Activated naive CD8-positive, alpha-beta T cell treated with anti-CD3 and anti-CD28 coated beads for 36 hours (primary cell): ENCODE results near the gene HNRNPC. TPM values are rescaled to one million over a fixed set of nuclear protein-coding genes. Genes with fewer than 3 reads are reported as not detected.
"Not testable (repeated sequence)": the region's sequence is repeated elsewhere in the genome, so short reads cannot be mapped to it uniquely, and the experiment has no call there.

Source experiments
- DNase-seq: peaks from one replicate; pipeline ENCODE4 v3.0.0; 2021
- H3K27ac Mint-ChIP-seq: one replicate; pipeline ENCODE4 v1.8.0; 2022; ENCODE audit warnings: mild to moderate bottlenecking, moderate library complexity, mixed read lengths
- H3K27me3 Mint-ChIP-seq: one replicate; pipeline ENCODE4 v1.8.0; 2022; ENCODE audit warnings: mild to moderate bottlenecking, mixed read lengths
- H3K36me3 Mint-ChIP-seq: one replicate; pipeline ENCODE4 v1.8.0; 2021; ENCODE audit warnings: mild to moderate bottlenecking, mixed read lengths
- H3K4me1 Mint-ChIP-seq: one replicate; pipeline ENCODE4 v1.8.0; 2021; ENCODE audit warnings: mixed read lengths
- H3K4me3 Mint-ChIP-seq: one replicate; pipeline ENCODE4 v1.8.0; 2022; ENCODE audit warnings: mild to moderate bottlenecking, moderate library complexity, mixed read lengths
- H3K9me3 Mint-ChIP-seq: one replicate; pipeline ENCODE4 v1.8.0; 2022; ENCODE audit warnings: mixed read lengths
- total RNA-seq, 2 experiments: library from RNA; stranded (reverse); gene quantifications; one replicate each; pipeline ENCODE4 v1.2.3, GENCODE V29; 2021

HNRNPC gene
- total RNA-seq, 2 experiments from 2014 or later, result 1,256 to 1,302 TPM

DNA sequence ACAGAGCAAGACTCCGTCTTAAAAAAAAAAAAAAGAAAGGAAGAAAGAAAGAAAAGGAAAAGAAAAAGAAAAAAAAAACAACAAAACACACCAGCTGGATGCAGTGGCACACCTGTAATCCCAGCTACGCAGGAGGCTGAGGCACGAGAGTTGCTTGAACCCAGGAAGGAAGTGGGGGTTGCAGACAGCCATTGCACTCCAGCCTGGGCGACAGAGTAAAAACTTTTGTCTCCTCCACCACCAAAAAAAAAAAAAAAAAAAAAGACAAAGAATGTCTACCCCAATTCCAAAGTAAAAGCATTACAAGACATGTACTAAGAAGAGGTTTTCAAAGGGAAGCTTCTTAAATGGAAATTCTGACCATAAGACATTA is 53.4 kb downstream of the HNRNPC start:
- Mint-ChIP-seq H3K4me3 (peak overlapping the region; percentile 43), H3K4me1 (peaks cover 64% of the 10 kb centered on the region), H3K27me3 (no peaks in the 10 kb centered on the region), H3K36me3 (peaks cover 70% of the 10 kb centered on the region), H3K9me3 (no peaks in the 10 kb centered on the region), H3K27ac (peak overlapping the region; percentile 83)
- no peak for DNase-seq

- H3K9me3 Mint-ChIP-seq, result no peaks in the 10 kb centered on the region
- peak overlapping the region; percentile 83 for H3K27ac Mint-ChIP-seq
- H3K4me1 Mint-ChIP-seq, result peaks cover 63% of the 10 kb centered on the region
- H3K36me3 Mint-ChIP-seq, result peaks cover 68% of the 10 kb centered on the region
- no peaks in the 10 kb centered on the region for H3K27me3 Mint-ChIP-seq
- DNase-seq, result no peak
- no peak overlapping the region for H3K4me3 Mint-ChIP-seq
These were observed 53.9 kb downstream of the HNRNPC start for GRCh38 chr14:21215130-21215878.

DNA sequence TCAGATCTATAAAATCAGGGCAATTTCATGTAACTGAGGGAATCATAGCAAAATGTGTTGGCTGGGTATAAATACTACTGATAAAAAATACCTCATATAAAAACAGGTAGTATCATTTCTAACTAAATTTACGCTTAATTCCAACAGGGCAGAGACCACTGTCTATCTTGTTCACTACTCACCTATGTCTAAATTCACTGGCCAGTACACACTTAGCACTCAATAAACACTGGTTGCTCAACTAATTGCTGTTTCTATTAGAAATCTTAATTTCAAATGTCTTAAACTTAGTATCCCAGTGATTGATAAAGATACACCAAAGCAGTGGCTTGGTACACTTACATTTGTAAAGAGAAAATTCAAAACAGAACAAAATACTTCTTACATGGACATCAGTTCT is 55.6 kb downstream of the HNRNPC start:
- H3K9me3 Mint-ChIP-seq, result no peaks in the 10 kb centered on the region
- H3K4me3 Mint-ChIP-seq, result no peak overlapping the region
- no peaks in the 10 kb centered on the region for H3K27me3 Mint-ChIP-seq
- no peak for DNase-seq
- H3K4me1 Mint-ChIP-seq, result peaks cover 58% of the 10 kb centered on the region
- peaks cover 66% of the 10 kb centered on the region for H3K36me3 Mint-ChIP-seq
- H3K27ac Mint-ChIP-seq, result peak overlapping the region; percentile 43

- Mint-ChIP-seq H3K36me3 (peaks cover 71% of the 10 kb centered on the region), H3K4me1 (peaks cover 62% of the 10 kb centered on the region), H3K27ac (peak overlapping the region; percentile 47)
- not testable (repeated sequence) for H3K9me3 Mint-ChIP-seq, H3K4me3 Mint-ChIP-seq, H3K27me3 Mint-ChIP-seq, DNase-seq
These were observed 56.4 kb downstream of the HNRNPC start for GRCh38 chr14:21212824-21213223.

DNA sequence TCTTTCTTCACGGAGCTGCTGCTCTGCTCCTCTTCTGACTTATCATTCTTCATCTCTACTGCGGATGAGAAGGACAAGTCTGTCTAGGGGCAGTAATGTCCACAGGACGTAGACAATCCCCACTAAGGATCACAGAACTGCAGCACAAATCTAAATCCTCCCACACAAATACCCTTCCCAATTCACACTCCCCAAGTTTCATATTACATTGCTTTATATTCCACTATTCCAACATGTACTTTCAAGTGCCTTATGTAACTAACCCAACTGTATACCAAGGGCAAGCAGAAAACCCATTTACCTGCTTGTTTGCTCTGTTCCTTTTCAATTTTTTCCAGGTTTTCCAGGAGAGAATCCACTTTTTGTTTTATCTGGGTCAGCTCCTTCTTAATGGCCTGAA is 57.7 kb downstream of the HNRNPC start:
- Mint-ChIP-seq H3K27me3 (no peaks in the 10 kb centered on the region), H3K36me3 (peaks cover 83% of the 10 kb centered on the region), H3K4me1 (peaks cover 65% of the 10 kb centered on the region), H3K27ac (peak overlapping the region; percentile 63), H3K9me3 (no peaks in the 10 kb centered on the region), H3K4me3 (no peak overlapping the region)
- no peak for DNase-seq

GRCh38 chr14:21210023-21210422 is 59.2 kb downstream of the HNRNPC start:
- H3K27ac Mint-ChIP-seq, result peak overlapping the region; percentile 39
- no peak overlapping the region for H3K4me3 Mint-ChIP-seq
- no peak for DNase-seq
- H3K27me3 Mint-ChIP-seq, result no peaks in the 10 kb centered on the region
- H3K9me3 Mint-ChIP-seq, result no peaks in the 10 kb centered on the region
- peaks cover 81% of the 10 kb centered on the region for H3K36me3 Mint-ChIP-seq
- H3K4me1 Mint-ChIP-seq, result peaks cover 54% of the 10 kb centered on the region

DNA sequence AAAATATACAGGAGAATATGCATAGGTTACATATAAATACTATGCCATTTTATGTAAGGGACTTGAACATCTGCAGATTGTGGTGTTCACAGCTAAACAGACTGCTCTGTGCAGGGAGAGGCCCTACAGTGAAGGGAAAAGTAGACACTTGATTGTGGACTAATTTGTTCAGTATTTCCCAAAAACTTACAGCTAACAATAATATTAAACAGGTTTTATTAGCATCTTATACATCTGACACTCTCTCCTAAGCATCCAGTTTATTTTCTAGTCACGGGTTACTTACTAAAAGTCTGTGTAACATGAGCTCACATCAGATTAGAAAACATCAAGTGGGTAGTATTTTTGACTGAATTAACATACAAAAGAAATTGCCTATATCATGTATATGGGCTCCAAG is 60.1 kb downstream of the HNRNPC start:
- Mint-ChIP-seq H3K27me3 (no peaks in the 10 kb centered on the region), H3K9me3 (no peaks in the 10 kb centered on the region), H3K4me1 (peaks cover 52% of the 10 kb centered on the region), H3K4me3 (no peak overlapping the region), H3K27ac (peak overlapping the region; percentile 39), H3K36me3 (peaks cover 80% of the 10 kb centered on the region)
- DNase-seq, result no peak

GRCh38 chr14:21208554-21208953 is 60.7 kb downstream of the HNRNPC start:
- Mint-ChIP-seq H3K4me3 (no peak overlapping the region), H3K9me3 (no peaks in the 10 kb centered on the region), H3K4me1 (peaks cover 51% of the 10 kb centered on the region), H3K27me3 (no peaks in the 10 kb centered on the region), H3K27ac (peak overlapping the region; percentile 77), H3K36me3 (peaks cover 80% of the 10 kb centered on the region)
- no peak for DNase-seq

- Mint-ChIP-seq H3K4me1 (peaks cover 47% of the 10 kb centered on the region), H3K27ac (peak overlapping the region; percentile 77), H3K36me3 (peaks cover 75% of the 10 kb centered on the region), H3K4me3 (no peak overlapping the region), H3K9me3 (no peaks in the 10 kb centered on the region), H3K27me3 (no peaks in the 10 kb centered on the region)
- no peak for DNase-seq
These were observed 62.2 kb downstream of the HNRNPC start for GRCh38 chr14:21206753-21207684.

- Mint-ChIP-seq H3K27ac (peak overlapping the region; percentile 77), H3K4me3 (no peak overlapping the region), H3K4me1 (peaks cover 40% of the 10 kb centered on the region), H3K9me3 (no peaks in the 10 kb centered on the region), H3K36me3 (peaks cover 66% of the 10 kb centered on the region), H3K27me3 (no peaks in the 10 kb centered on the region)
- DNase-seq, result no peak
These were observed 63.3 kb downstream of the HNRNPC start for GRCh38 chr14:21205678-21206581.

- Mint-ChIP-seq H3K4me1 (peaks cover 43% of the 10 kb centered on the region), H3K27ac (peak overlapping the region; percentile 62), H3K9me3 (no peaks in the 10 kb centered on the region), H3K36me3 (peaks cover 64% of the 10 kb centered on the region), H3K27me3 (no peaks in the 10 kb centered on the region), H3K4me3 (no peak overlapping the region)
- no peak for DNase-seq
These were observed 64.1 kb downstream of the HNRNPC start for GRCh38 chr14:21205026-21205677.

DNA sequence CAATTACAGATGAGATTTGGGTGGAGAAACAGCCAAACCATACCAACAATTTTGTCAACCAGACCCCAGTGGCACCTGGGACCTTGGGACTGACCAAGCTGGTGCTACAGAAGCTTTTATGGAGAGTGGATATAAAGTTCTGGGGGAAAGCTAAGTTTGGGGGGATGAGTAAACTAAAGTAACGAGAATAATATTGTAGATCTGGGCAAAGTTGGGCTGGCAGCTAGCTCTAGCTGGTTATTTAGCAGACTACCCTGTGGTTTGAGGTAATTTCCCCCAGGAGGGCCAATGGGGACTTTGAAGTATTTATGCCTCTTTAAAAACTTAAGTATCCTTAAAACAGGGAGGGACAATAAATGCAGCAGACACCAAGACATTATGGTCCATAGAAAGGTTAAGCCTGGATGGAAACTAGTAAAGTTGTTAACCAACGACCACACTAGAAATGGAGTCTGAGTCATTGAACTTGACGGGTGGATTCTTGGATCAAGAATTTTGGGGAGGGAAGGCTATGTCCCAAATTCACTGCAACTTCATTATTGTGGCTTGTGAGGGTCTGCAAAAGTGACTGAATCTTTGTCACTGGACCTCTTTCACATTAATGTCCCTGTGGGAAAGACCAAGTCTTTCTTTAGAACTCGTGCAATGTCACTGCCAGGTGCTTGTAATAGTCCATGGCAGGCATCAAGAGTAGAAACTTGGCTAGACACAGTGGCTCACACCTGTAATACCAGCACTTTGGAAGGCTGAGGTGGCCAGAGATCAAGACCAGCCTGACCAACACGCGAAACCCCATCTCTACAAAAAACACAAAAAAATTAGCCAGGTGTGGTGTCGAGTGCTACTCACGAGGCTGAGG is 64.8 kb downstream of the HNRNPC start:
- Mint-ChIP-seq H3K27me3 (no peaks in the 10 kb centered on the region), H3K27ac (peak overlapping the region; percentile 62), H3K4me3 (no peak overlapping the region), H3K36me3 (peaks cover 57% of the 10 kb centered on the region), H3K9me3 (no peaks in the 10 kb centered on the region), H3K4me1 (peaks cover 39% of the 10 kb centered on the region)
- no peak for DNase-seq

- H3K36me3 Mint-ChIP-seq, result peaks cover 51% of the 10 kb centered on the region
- H3K9me3 Mint-ChIP-seq, result no peaks in the 10 kb centered on the region
- peaks cover 36% of the 10 kb centered on the region for H3K4me1 Mint-ChIP-seq
- peak overlapping the region; percentile 57 for H3K27ac Mint-ChIP-seq
- no peaks in the 10 kb centered on the region for H3K27me3 Mint-ChIP-seq
- no peak overlapping the region for H3K4me3 Mint-ChIP-seq
- no peak for DNase-seq
These were observed 65.6 kb downstream of the HNRNPC start for GRCh38 chr14:21203470-21204166.
